Sigmoid colon (tissue), 7 donors: ENCODE data around the gene PDE3B. TPM values are rescaled to one million over a fixed set of nuclear protein-coding genes. Genes with fewer than 3 reads are reported as not detected.
"Not testable (repeated sequence)": the region's sequence is repeated elsewhere in the genome, so short reads cannot be mapped to it uniquely, and the experiment has no call there.

ENCODE experiments used
- DNase-seq: peaks from one replicate; pipeline ENCODE4 v3.0.0-alpha.2; 2019
- H3K27ac ChIP-seq, 4 donors: fragments of 200-600 bp; sonication (generic); one replicate each; pipeline ENCODE4 v1.5.1; 2016 to 2019; ENCODE audit warnings: mild to moderate bottlenecking in 1 of 4
- H3K27me3 ChIP-seq, 3 donors: fragments of 200-600 bp; sonication (generic); one replicate each; pipeline ENCODE4 v1.5.1; 2019; ENCODE audit warnings: mild to moderate bottlenecking in 1 of 3
- H3K36me3 ChIP-seq, 4 donors: fragments of 200-600 bp; sonication (generic); one replicate each; pipeline ENCODE4 v1.5.1; 2016 to 2019
- H3K4me1 ChIP-seq, 4 donors: fragments of 200-600 bp; sonication (generic); one replicate each; pipeline ENCODE4 v1.5.1; 2017 to 2019
- H3K4me3 ChIP-seq, 4 donors: fragments of 200-600 bp; sonication (generic); one replicate each; pipeline ENCODE4 v1.5.1; 2017 to 2019; ENCODE audit warnings: mild to moderate bottlenecking in 2 of 4, moderate library complexity in 1 of 4
- H3K9me3 ChIP-seq, 4 donors: fragments of 200-600 bp in 3 of 4; sonication (generic) in 3 of 4; one replicate each; pipeline versions ENCODE4 v1.5.1 to v1.6.1; 2013 to 2019
- EP300 ChIP-seq, 4 donors: sonication (generic); formaldehyde crosslinking; IDR thresholded peaks; one replicate each; pipeline ENCODE4 v1.6.1; 2017; ENCODE audit warnings: antibody characterized with exemption in 4 of 4
- POLR2A ChIP-seq, 2 donors: fragments of 450-650 bp; IDR thresholded peaks; one replicate each; pipeline ENCODE4 v1.6.1; 2016; ENCODE audit warnings: antibody characterized with exemption in 2 of 2, mild to moderate bottlenecking in 2 of 2, moderate library complexity in 2 of 2
- POLR2AphosphoS5 ChIP-seq, 4 donors: sonication (generic); formaldehyde crosslinking; IDR thresholded peaks; one replicate each; pipeline ENCODE4 v1.6.1; 2017; ENCODE audit warnings: antibody characterized with exemption in 4 of 4
- WGBS, 2 donors: extraction: QIAGEN DNeasy Blood & Tissue Kit; methylation state at CpG; one replicate each; pipeline ENCODE4 v1.1.7; 2013; 5-methylcytosine and 5-hydroxymethylcytosine counted together
- intact Hi-C: fragments of 100-400 bp; cut with DNase I; formaldehyde crosslinking; loops from one replicate; pipeline ENCODE4 v1.15.1; 2023
- polyA plus RNA-seq, 3 donors: library from polyadenylated mRNA; stranded (reverse); fragments of 200-250 nt; gene quantifications; one replicate each; pipeline ENCODE4 v1.2.3, GENCODE V29; 2013
- total RNA-seq, 4 donors: library from RNA; depleted of rRNA; stranded (reverse); fragments of >200 nt; gene quantifications; one replicate each; pipeline ENCODE4 v1.1.0, GENCODE V29; 2016
- TF ChIP-seq, protein P1 (sequence below), 4 experiments: fragments of 450-650 bp in 3 of 4; fragments of 200-600 bp in 1 of 4; IDR thresholded peaks; one replicate each; pipeline ENCODE4 v1.5.1; 2016 to 2019; ENCODE audit warnings: antibody characterized with exemption in 4 of 4, mild to moderate bottlenecking in 3 of 4, moderate library complexity in 2 of 4
- donor health status: healthy with polysubstance abuse.
- donor health status: Bipolar disorder and iron deficiency.
- donor health status: healthy.

The PDE3B gene
- total and polyA plus RNA-seq, 7 donors, result 1.2 to 132 (median 78.3) TPM

DNA sequence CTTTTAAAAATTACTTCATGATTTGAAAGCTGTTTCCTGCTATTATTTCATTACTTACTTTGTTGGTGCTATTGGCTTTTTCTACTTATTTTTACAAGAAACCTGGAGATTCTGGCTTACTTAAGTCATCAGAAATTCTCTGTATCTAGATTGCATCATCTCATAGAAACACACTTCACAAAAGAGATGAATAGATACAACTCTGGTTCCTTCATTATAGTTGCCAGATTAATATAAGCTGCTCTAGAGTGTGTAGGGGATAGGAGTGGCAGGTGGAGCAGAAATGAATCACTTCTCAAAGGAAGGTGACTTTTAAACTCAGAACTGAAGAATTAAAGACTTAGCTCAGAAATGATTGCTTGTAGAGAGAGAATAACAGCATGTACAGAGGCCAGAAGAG is 228.4 kb downstream of the PDE3B start:
- Histone ChIP-seq H3K27me3 (no peaks in the 10 kb centered on the region), H3K9me3 (no peaks in the 10 kb centered on the region), H3K4me3 (no peak overlapping the region), H3K27ac (no peak overlapping the region), H3K4me1 (peaks cover 0 to 3% (median 0%) of the 10 kb centered on the region in 4 donors), H3K36me3 (peaks cover 0 to 70% (median 2%) of the 10 kb centered on the region in 4 donors)
- no peak for DNase-seq
- no peak for TF ChIP-seq POLR2AphosphoS5 (IDR thresholded peaks at IDR 0.05)
- TF ChIP-seq, protein P1, sequence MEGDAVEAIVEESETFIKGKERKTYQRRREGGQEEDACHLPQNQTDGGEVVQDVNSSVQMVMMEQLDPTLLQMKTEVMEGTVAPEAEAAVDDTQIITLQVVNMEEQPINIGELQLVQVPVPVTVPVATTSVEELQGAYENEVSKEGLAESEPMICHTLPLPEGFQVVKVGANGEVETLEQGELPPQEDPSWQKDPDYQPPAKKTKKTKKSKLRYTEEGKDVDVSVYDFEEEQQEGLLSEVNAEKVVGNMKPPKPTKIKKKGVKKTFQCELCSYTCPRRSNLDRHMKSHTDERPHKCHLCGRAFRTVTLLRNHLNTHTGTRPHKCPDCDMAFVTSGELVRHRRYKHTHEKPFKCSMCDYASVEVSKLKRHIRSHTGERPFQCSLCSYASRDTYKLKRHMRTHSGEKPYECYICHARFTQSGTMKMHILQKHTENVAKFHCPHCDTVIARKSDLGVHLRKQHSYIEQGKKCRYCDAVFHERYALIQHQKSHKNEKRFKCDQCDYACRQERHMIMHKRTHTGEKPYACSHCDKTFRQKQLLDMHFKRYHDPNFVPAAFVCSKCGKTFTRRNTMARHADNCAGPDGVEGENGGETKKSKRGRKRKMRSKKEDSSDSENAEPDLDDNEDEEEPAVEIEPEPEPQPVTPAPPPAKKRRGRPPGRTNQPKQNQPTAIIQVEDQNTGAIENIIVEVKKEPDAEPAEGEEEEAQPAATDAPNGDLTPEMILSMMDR (IDR thresholded peaks at IDR 0.05), result no peak
- TF ChIP-seq EP300 (IDR thresholded peaks at IDR 0.05), result no peak
- TF ChIP-seq POLR2A (IDR thresholded peaks at IDR 0.05), result no peak
- intact Hi-C loops, result no loop called here

GRCh38 chr11:14873632-14874031 is 230.0 kb downstream of the PDE3B start:
- TF ChIP-seq EP300 (IDR thresholded peaks at IDR 0.05), result no peak
- TF ChIP-seq, protein P1 (IDR thresholded peaks at IDR 0.05), result no peak
- TF ChIP-seq POLR2AphosphoS5 (IDR thresholded peaks at IDR 0.05), result no peak
- TF ChIP-seq POLR2A (IDR thresholded peaks at IDR 0.05), result no peak
- H3K4me1 ChIP-seq, result peaks cover 0 to 3% (median 0%) of the 10 kb centered on the region in 4 donors
- no peaks in the 10 kb centered on the region for H3K9me3 ChIP-seq
- peaks cover 0 to 70% (median 2%) of the 10 kb centered on the region in 4 donors for H3K36me3 ChIP-seq
- H3K4me3 ChIP-seq, result no peak overlapping the region
- DNase-seq, result no peak
- H3K27me3 ChIP-seq, result no peaks in the 10 kb centered on the region
- intact Hi-C loops, result no loop called here
- 93 to 94% methylated on average over 4 of the region's 4 CpGs for WGBS, 2 donors
- H3K27ac ChIP-seq, result no peak overlapping the region

GRCh38 chr11:14875163-14875562 is 231.6 kb downstream of the PDE3B start:
- WGBS, 2 donors, result 95 to 96% methylated on average over 5 of the region's 5 CpGs
- TF ChIP-seq POLR2AphosphoS5 (IDR thresholded peaks at IDR 0.05) (no peak), POLR2A (IDR thresholded peaks at IDR 0.05) (no peak), EP300 (IDR thresholded peaks at IDR 0.05) (no peak)
- TF ChIP-seq, protein P1 (IDR thresholded peaks at IDR 0.05), result no peak
- no peaks in the 10 kb centered on the region for H3K9me3 ChIP-seq
- DNase-seq, result no peak
- peaks cover 0 to 3% (median 0%) of the 10 kb centered on the region in 4 donors for H3K4me1 ChIP-seq
- H3K4me3 ChIP-seq, result no peak overlapping the region
- no peaks in the 10 kb centered on the region for H3K27me3 ChIP-seq
- no peak overlapping the region for H3K27ac ChIP-seq
- H3K36me3 ChIP-seq, result peaks cover 0 to 64% (median 2%) of the 10 kb centered on the region in 4 donors
- intact Hi-C loops, result no loop called here

GRCh38 chr11:14881576-14882193 is 238.1 kb downstream of the PDE3B start:
- TF ChIP-seq POLR2A (IDR thresholded peaks at IDR 0.05) (no peak), POLR2AphosphoS5 (IDR thresholded peaks at IDR 0.05) (no peak), EP300 (IDR thresholded peaks at IDR 0.05) (no peak)
- Histone ChIP-seq H3K27me3 (no peaks in the 10 kb centered on the region), H3K9me3 (no peaks in the 10 kb centered on the region), H3K36me3 (peaks cover 0 to 36% (median 2%) of the 10 kb centered on the region in 4 donors), H3K4me1 (peaks cover 0 to 3% (median 0%) of the 10 kb centered on the region in 4 donors), H3K4me3 (no peak overlapping the region), H3K27ac (no peak overlapping the region)
- 85 to 90% methylated on average over 2 of the region's 2 CpGs for WGBS, 2 donors
- intact Hi-C loops, result no loop called here
- DNase-seq, result no peak

GRCh38 chr11:14882196-14882595 is 238.6 kb downstream of the PDE3B start:
- Histone ChIP-seq H3K27ac (no peak overlapping the region), H3K36me3 (peaks cover 0 to 31% (median 2%) of the 10 kb centered on the region in 4 donors), H3K27me3 (no peaks in the 10 kb centered on the region), H3K4me3 (no peak overlapping the region), H3K9me3 (no peaks in the 10 kb centered on the region), H3K4me1 (peaks cover 0 to 5% (median 0%) of the 10 kb centered on the region in 4 donors)
- DNase-seq, result no peak
- 85 to 86% methylated on average over 1 of the region's 1 CpG for WGBS, 2 donors
- TF ChIP-seq POLR2AphosphoS5 (IDR thresholded peaks at IDR 0.05) (no peak), POLR2A (IDR thresholded peaks at IDR 0.05) (no peak), EP300 (IDR thresholded peaks at IDR 0.05) (no peak)
- TF ChIP-seq, protein P1 (IDR thresholded peaks at IDR 0.05), result no peak
- intact Hi-C loops, result no loop called here

GRCh38 chr11:14883683-14884082 is 240.1 kb downstream of the PDE3B start:
- H3K27ac ChIP-seq, intact Hi-C loops, H3K9me3 ChIP-seq, H3K4me1 ChIP-seq, DNase-seq, H3K27me3 ChIP-seq, H3K4me3 ChIP-seq: not testable (repeated sequence)
- H3K36me3 ChIP-seq, result peaks cover 0 to 17% (median 0%) of the 10 kb centered on the region in 4 donors
- 100% methylated on average over 1 of the region's 1 CpG for WGBS, 2 donors
